HG03520 (cell line): ENCODE measurements around the gene MCRIP2.
A peak's percentile ranks its signal among the peaks of the same experiment; 100 is the strongest.

Experiments
- ATAC-seq: cut with Tn5 transposase; IDR thresholded peaks from one replicate; pipeline ENCODE4 v1.9.1; 2021; ENCODE audit warnings: mild to moderate bottlenecking, moderate library complexity; ENCODE audit not compliant: unreplicated experiment

The MCRIP2 gene

GRCh38 chr16:647173-647902, 5.7 kb downstream of the MCRIP2 start:
- no peak for ATAC-seq

GRCh38 chr16:648071-648780, 6.6 kb downstream of the MCRIP2 start:
- ATAC-seq, result no peak

GRCh38 chr16:648781-649589, 7.4 kb downstream of the MCRIP2 start, which contains the start of gene WDR90:
Gene WDR90, plus strand, starts transcription at chr16:649365. Its CDS starts 52 bp downstream, at chr16:649417.
- ATAC-seq, result peak; percentile 59

GRCh38 chr16:649631-650030, 8.0 kb downstream of the MCRIP2 start:
- peak; percentile 5 for ATAC-seq

GRCh38 chr16:651844-652243, 10.2 kb downstream of the MCRIP2 start:
- no peak for ATAC-seq

- ATAC-seq, result no peak
Observed at GRCh38 chr16:652454-653305, 11.1 kb downstream of the MCRIP2 start.

GRCh38 chr16:654034-654433, 12.4 kb downstream of the MCRIP2 start:
- no peak for ATAC-seq

- no peak for ATAC-seq
Observed at GRCh38 chr16:657487-657886, 15.9 kb downstream of the MCRIP2 start.

GRCh38 chr16:658679-659571, 17.3 kb downstream of the MCRIP2 start:
- no peak for ATAC-seq

- no peak for ATAC-seq
Observed at GRCh38 chr16:659618-660017, 18.0 kb downstream of the MCRIP2 start.

GRCh38 chr16:660132-660458, 18.5 kb downstream of the MCRIP2 start:
- ATAC-seq, result no peak

GRCh38 chr16:660459-661183, 19.0 kb downstream of the MCRIP2 start:
- peak; percentile 47 for ATAC-seq

- no peak for ATAC-seq
Observed at GRCh38 chr16:661184-661821, 19.7 kb downstream of the MCRIP2 start.

GRCh38 chr16:662095-662494, 20.5 kb downstream of the MCRIP2 start:
- no peak for ATAC-seq

GRCh38 chr16:662597-662996, 21.0 kb downstream of the MCRIP2 start:
- ATAC-seq, result no peak

GRCh38 chr16:666572-666971, 24.9 kb downstream of the MCRIP2 start:
- no peak for ATAC-seq

- ATAC-seq, result no peak
Observed at GRCh38 chr16:667113-667779, 25.6 kb downstream of the MCRIP2 start.
